Right kidney (tissue), 1 donor: ENCODE data around the gene RAB11A.

ENCODE experiments used
- DNase-seq: peaks from one replicate; pipeline ENCODE4 v3.0.0-alpha.2; 2016

The RAB11A gene

DNA sequence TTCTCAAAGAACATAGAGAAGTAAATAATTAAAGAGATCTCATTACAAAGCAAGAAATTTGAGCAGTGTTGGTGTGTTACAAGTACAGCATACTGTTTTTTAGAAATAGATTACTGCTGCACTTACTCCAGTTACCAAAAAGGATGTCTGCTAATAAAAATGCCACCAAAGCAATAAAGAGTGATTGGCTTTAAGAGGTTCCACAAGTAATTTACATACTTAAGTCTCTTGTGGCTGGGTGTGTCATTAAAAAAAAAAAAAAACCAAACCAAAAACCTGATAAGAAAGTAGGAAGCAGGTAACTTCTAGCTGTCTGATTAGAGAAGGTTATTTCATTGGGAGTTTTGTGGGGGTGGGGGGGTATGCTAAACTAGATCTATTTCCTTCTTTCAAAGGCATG is 15.2 kb downstream of the RAB11A start:
- no peak for DNase-seq

DNA sequence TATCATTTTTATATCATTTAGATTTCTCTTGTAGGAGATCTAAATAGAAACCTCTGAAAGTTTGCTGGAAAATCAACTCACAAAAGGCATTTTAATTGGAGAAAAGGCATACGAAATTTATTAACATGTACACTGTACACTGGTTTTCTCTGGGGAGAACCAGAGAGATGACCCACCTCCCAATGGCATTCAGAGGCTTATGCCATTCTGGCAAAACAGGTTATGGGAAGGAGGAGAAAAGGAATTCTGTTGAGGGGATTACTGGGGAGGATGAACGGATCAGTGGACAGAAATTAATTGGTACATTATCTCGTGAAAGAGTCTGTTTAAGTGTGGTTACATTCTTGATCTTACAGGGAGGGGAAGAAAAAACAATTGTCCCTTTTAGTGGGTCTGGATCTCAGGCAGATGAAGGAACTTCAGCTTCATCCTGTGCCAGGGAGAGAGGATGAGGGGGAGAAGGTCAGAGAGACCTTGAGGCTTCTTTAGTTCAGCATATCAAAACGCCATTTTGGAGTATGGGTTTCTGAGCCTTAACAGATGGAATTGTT is 16.5 kb downstream of the RAB11A start:
- no peak for DNase-seq

DNA sequence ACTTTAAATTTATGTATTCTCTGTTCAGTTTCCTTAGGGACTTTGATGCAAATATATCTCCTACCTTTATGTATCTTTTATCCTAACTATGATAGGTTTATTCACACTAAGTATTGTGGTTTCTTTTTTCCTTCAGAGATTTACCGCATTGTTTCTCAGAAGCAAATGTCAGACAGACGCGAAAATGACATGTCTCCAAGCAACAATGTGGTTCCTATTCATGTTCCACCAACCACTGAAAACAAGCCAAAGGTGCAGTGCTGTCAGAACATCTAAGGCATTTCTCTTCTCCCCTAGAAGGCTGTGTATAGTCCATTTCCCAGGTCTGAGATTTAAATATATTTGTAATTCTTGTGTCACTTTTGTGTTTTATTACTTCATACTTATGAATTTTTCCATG is 18.3 kb downstream of the RAB11A start:
- no peak for DNase-seq

DNA sequence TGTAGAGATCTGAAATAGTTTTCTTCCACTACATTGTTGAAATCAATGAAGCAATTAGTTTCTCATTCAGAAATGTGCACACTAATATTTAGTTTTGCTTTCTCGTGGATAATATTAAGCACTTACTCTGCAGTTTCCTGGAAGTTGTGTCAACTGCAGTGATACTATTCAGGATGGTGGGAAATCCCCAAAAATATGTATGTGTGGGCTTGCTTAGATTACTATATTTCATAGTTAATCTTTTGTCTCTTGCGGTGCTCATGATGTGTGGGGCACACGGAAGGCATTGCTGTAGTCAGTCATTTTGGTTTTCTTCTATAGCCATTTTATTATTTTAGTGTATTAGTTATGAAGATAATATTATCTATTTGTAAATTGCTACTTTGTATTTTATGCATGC is 19.7 kb downstream of the RAB11A start:
- no peak for DNase-seq

DNA sequence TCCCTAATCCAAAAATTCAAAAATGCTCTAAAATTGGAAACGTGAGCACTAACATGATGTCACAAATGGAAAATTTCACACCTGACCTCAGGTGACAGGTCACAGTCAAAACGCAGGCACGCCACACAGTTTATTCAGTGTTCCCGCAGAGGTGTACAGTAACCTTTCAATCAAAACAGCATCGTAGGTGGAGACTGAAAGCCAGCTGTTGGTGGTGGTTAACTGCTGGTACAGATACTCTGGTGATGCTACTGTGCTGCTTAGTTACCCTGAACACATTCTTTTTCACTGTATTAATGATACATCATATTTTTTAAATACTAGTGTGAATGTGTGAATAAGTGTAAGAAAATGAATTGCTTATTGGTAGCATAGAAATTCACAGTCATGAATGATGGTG is 23.8 kb downstream of the RAB11A start:
- no peak for DNase-seq

DNA sequence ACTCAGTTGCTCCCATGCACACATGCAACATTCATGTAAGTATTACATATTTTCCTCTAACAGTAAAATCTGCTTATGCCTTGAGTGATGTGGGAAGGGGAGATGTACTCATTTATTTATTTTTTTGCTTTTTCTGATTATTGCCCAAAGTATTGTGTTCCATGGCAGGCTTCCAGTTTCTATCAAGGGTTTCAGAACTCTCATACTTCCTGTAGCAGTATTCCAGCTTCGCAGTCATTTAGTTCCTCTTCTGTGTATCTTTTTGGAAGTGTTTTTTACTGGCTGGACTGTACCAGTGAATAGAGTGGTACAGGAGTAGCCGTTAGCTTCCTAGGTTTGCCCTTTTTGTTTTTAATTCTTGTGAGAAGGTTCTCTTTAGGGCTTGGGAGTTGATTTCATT is 26.9 kb downstream of the RAB11A start:
- no peak for DNase-seq

DNA sequence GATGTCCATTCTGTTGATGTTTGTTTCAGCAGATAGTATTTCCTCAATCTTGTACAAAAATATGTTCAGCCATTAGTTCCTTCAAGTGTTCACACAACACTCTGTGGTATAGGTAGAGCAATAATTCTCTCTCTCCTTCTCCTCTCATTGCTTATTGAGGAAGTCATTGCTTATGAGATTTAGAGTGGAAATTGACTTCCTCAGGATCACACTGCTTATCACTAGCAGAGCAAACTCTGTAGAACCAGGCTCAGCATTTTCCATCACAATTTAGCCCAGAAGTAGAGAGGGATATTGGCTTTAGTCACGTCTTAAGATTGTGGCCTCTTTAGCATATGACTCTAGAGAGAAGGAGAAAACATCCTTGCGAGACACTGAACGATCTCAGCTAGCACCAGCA is 31.2 kb downstream of the RAB11A start:
- DNase-seq: no peak

DNA sequence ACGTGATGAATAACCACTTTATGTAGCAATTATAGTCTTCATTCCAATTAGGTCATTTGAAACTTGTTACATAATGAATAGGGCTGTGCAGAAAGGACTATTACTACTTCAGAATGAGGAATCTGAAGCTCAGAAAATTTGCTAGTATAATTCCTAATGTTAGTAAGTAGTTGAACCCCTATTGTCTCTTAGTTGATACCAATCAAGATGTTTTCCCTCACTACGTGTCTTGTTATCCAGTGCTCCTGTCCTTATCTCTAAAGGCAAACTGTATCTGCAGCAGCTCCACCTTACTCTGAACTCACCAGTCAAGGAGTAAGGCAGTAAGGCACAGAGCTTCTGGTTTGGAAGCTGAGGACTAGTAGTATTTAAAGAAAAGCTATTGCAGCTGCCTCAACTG is 32.0 kb downstream of the RAB11A start:
- DNase-seq: no peak

DNA sequence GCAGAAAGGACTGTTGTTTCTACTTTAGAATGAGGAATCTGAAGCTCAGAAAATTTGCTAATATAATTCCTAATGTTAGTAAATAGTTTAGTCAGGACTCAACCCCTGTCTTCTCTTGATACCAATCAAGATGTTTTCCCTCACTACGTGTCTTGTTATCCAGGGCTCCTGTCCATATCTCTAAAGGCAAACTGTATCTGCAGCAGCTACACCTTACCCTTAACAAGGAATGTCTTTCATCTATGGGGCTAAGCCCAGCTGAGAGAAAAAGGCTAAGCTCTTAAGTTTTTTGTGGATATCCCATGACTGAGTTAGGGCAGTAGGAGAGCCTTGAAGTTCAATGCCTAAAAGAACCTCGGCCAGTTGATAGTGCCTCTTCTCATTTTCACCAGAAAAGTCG is 32.5 kb downstream of the RAB11A start:
- DNase-seq: no peak

DNA sequence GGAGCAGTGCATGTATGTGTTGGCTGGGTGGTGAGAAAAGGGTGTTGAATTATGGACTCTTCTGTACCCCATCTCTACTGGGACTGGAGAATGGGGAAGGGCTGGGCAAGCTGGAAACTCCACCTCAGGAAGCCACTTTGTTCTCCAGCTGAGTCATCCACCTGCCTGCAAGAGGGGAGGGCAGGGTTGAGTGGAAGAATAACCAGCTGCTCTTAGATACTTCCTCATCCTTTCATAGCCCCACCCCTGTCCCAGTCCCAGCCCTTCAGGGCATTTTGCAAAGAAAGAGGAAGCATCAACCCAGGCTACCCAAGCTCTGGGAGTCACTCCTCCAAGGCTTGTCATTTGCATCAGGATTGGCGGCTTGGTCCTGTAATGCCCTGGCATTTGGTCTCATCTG is 33.1 kb downstream of the RAB11A start:
- DNase-seq: no peak

DNA sequence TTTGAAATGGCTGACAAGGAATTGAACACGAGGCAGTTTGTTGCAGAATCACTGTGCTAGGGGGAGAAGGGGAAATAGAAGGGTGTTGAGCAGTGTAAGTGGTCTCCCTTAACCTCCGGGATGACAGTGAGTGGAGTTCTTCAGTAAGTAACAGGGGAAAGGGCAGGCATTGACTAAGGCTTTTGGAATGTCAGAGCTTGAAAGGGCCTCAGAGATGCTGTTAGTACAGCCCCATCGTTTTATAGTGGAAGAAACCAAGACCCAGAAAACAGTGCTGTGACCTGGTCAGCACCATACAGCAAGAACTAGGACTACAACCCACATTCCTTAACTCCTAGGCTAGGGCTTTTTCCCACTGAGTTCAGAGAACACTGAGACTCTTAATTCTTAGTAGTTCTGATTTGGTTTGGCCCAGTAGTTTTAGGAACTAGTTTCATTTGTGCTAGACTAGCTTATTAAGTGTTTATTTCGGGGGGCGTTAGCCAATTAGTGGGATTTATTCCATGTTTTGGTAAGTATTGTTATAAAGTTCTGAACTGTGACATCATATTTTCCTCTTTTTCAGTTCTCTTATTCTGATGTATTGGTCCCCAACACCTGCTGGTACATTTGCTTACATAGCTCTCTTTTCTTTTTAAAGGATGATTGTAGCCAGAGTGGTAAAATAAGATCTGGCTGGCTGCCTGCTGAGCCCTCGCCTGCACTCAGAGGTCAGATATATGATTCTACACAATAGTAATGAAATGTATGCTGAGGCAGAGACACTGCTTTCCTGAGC is 34.2 kb downstream of the RAB11A start:
- no peak for DNase-seq

DNA sequence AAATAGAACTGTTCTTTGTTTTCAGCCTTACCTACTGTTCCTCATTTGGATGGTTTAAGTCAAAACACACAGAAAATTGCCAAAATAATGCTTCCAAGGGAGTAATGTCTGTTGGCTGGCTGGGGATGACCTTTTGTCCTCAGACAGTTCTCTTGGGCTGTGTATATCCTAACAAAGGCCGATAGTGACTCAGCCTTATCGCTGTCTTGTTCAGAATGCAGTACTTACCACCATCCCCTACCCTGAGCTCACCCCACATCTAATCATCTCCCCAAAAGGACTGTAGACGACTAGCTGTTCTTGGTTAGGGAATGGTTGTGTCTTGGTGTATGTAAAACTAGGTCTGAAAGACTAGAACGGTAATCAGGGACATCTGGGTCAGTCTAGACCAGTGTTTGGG is 35.0 kb downstream of the RAB11A start:
- no peak for DNase-seq

DNA sequence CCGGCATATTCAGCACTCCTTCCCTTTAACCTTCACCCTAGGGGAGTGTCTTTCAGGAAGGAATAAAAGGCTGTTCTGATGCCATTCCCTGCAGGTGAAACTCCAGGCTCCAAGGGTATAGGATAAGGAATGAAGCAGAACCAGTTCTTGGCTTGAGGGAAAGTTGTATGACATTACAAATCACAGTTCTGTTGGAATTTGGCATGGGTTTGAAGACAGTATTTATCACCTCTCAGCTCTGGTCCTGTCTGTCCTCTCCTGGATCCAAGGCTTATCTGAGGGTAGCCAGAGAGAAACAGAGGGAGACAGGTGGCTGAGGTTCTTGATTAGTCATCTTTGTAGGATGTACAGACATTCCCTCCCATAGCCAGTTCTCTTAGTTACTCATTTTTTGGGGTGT is 37.1 kb downstream of the RAB11A start:
- DNase-seq: no peak

DNA sequence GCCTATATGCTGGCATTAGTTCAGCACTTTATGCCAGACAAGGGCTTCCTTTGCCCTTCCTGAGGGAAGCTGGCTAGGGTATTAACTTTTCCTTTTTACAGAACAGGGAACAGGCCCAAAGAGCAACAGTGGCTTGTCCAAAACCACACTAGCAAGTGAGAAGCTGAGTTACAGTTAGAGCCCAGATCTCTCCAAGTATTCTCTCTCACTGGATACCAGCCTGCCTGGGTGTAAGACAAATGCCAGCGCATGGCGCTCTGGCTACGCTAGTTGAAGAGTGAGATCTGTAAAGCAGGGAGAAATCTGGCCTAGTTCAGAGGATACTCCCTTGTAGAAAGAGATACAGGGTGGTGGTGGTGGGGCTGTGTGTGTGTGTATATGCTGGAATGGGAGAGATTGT is 38.4 kb downstream of the RAB11A start:
- no peak for DNase-seq

DNA sequence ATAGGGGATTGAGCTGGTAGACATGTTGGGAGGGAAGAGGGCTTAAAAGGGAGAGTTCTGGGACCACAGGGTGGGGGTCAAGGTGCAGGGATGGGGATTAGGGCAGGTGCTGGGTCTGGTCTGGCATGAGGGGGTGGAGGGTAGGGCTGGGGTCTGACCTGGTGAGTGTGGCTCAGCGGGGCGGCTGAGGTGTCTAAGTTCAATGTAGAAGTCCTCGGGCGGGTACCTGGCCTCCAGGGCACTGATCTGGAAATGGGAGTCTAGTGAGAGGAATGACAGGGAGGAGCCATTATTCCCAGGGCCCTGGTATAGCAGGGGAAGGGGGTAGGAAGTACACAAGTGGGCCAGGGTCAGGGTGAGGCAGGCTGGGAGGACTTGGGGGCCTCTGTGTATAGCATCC is 39.6 kb downstream of the RAB11A start:
- DNase-seq: no peak

DNA sequence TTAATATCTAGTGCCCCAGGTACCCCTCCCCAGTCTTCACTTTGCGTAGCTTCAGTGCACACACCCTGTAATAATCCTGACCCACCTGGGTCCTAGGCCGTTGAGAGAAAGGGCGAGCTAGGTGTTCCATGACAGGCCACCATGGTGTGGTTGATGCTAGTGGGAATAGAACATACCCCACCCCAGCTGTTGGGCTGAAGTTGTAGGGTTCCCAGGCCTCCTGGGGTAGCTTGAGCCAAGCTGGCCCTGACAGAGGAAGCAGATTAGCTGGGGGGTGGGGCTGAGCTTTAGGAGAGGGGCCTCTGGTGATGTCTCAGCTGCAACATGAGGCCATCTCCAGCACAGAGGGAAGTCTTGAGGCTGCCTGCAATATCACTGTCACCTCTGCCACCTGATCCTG is 40.5 kb downstream of the RAB11A start:
- no peak for DNase-seq

DNA sequence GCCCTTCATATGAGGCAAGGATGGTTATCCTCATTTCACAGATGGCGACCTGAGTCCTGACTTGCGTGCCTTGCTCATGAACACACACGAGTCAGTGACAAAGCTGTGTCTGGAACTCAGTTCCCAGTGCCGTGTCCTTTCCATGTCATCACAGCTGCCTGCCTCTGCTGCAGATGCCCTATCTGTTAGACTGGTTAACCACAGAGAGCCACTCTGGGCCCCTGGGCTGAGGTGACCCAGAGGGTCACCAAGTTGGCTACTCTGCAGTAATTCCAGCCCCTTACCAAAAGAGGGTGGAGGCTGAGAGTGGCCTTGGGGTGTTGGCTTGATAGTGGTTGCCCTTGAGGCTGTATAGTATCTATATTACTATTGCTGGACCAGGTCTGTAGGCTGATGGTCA is 41.0 kb downstream of the RAB11A start:
- no peak for DNase-seq

DNA sequence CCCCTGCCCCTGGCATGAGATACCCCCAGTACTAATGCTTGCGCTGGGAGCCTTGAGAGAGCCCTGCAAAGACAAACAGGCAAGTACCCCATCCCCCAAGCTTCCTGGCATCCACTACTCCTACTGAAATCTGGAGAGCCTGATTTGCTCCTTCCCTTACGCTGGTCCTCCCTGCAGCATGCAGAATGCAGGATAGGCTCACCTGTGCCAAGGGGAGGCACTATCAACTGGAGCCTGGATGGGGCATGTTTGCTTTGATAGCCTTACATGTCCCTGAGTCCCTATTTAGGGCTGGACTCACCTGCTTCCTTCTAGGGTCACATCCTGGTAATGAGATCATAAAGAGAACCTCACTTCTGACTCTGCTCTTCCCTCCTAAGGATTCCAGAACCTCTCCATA is 42.9 kb downstream of the RAB11A start:
- no peak for DNase-seq

DNA sequence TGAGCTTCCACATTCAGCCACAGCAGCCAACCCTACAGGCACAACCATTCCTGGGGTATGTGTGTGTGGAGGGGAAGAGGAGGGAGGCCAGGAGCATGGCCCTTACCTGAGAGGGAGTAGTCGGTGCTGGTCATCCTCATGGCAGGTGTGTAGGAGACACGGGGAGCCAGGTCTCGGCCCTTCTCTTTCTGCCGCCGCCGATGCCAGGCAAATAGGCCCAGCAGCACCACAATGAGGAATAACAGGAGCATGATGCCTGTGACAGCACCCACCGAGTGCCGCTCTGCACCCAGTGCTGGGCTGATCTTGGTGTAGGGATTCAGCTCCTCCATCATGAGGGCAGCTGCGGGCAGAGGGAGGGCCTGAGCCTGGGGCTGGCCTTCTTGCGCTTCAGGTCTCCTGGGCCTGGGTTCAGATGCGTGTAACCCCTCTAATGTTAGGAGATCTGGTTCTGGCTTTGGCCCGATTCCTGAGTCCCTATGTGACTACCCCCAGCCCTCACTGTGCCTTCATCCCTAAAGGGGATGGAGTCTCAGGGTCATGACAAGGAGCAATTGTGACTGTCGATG is 44.4 kb downstream of the RAB11A start:
- DNase-seq: no peak

DNA sequence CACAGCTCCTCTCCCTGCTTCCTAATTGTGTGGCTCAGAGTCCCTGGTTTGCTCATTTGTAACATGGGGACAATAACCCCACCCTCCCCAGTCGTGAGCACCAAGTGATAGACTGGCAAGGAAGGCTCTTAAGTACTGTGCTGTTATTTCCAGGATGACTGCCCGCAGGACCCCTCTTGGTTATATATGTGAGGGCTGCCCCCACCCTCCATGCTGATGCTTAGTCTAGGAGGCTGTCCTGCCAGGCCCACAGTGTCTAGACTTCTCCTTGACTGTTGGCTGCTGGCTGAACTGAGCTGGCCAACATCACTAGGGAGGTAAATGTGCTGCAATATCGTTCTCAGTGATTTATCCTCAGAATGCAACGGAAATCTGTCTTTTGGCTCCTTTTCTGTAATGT is 45.1 kb downstream of the RAB11A start:
- DNase-seq: no peak

DNA sequence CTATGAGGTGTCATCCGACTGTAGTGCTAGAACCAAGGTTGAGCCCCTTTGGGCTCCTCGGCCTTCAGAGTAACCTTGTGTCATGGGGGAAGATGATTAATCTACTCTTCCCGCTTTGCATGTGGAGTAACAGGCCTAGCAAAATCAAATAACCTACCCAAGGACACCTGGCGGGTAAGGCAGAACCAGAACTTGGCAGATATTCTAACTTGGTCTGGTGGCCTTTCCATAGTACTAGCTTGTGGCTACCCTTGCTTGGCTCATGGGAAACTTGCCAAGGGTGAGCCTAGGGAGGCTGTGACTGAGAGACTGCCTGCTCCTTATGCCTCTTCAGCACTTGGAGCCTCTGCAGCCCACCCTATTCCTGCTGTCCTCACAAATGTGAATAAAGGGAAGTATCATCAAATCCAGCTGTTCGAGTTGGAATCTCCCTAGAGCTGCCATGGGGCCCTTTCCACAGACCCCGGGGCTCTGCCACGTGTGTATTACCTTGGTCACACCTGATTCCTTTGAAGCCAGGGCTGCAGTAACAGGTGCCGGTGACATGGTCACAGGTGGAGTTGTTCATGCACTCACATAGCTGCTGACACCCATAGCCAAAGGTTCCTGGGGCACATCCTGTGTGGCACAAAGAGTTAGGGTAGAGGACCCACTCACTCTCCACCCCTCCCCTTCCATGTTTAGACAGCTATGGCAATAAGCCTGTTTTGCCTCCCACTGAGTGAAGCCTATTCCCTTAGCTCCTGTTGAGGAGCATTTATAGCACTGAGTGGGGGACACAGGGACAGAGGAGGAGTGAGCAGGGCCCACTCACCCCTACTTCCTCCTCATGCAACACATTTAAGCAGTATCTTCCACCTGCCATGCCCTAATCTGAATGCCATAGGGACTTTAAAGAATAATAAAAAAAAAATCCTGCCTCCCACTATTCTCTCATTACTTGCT is 46.0 kb downstream of the RAB11A start:
- DNase-seq: no peak

DNA sequence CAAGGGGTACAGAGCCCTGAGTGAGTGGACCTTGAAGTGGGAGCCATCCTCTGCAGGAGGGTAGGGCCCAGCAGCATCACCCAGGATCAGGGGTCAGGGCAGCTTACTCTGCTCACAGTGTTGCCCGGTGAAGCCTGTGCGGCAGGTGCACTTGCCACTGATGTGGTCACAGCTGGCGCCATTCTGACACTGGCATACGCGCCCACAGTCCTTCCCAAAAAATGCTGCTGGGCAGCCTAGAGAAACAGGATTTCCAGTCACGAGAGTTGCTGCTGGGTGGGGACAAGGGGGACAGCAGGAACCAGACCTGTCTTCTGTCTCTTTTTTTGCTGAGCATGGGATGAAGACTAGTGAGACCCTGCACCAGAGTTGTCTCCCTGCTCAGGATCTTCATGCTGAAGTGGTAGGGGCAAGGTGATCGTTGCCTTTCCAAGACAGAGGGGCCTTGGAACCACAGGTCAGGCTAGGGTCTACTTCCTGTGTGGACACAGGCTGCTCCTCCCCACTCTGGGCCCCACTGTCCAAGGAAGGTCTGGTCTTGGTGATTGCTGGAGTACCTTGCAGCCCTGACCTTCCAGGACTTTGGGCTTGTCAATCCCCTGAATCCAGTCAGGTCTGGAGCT is 46.9 kb downstream of the RAB11A start:
- no peak for DNase-seq
